Stomach smooth muscle (tissue), 2 donors: Measurements from ENCODE around the gene DOCK9.

ENCODE experiments used
- H3K27ac ChIP-seq: one replicate; pipeline ENCODE4 v1.7.0; 2013; ENCODE audit warnings: mild to moderate bottlenecking, low read length, inconsistent platforms
- H3K27me3 ChIP-seq, 2 donors: one replicate each; pipeline ENCODE4 v1.7.0; 2013; ENCODE audit warnings: low read length in 2 of 2; ENCODE audit not compliant: insufficient read depth in 2 of 2, control insufficient read depth in 1 of 2
- H3K36me3 ChIP-seq, 2 donors: one replicate each; pipeline ENCODE4 v1.7.0; 2013; ENCODE audit warnings: low read length in 2 of 2; ENCODE audit not compliant: control insufficient read depth in 2 of 2, insufficient read depth in 2 of 2
- H3K4me1 ChIP-seq: one replicate; pipeline ENCODE4 v1.7.0; 2013; ENCODE audit warnings: low read length; ENCODE audit not compliant: control insufficient read depth, insufficient read depth
- H3K4me3 ChIP-seq, 2 donors: one replicate each; pipeline ENCODE4 v1.7.0; 2013; ENCODE audit warnings: low read length in 2 of 2
- H3K9ac ChIP-seq, 2 donors: one replicate each; pipeline ENCODE4 v1.7.0; 2013; ENCODE audit warnings: low read length in 2 of 2, mild to moderate bottlenecking in 1 of 2
- H3K9me3 ChIP-seq, 2 donors: one replicate each; pipeline ENCODE4 v1.7.0; 2013; ENCODE audit warnings: low read length in 2 of 2; ENCODE audit not compliant: control insufficient read depth in 2 of 2
- donor health status: healthy.
- donor health status: Pancreatic carcinoma.

Gene DOCK9

GRCh38 chr13:98775844-98776598 lies 201.8 kb downstream of the DOCK9 start:
- H3K9me3 ChIP-seq: no peaks in the 10 kb centered on the region
- H3K27me3 ChIP-seq: peaks cover 0 to 4% of the 10 kb centered on the region in 2 donors
- no peaks in the 10 kb centered on the region for H3K36me3 ChIP-seq
- no peaks in the 10 kb centered on the region for H3K4me1 ChIP-seq
- no peak overlapping the region for H3K9ac ChIP-seq
- no peak overlapping the region for H3K4me3 ChIP-seq
- no peak overlapping the region for H3K27ac ChIP-seq

- Histone ChIP-seq H3K27me3 (peaks cover 0 to 2% of the 10 kb centered on the region in 2 donors), H3K4me3 (no peak overlapping the region), H3K9me3 (no peaks in the 10 kb centered on the region), H3K4me1 (no peaks in the 10 kb centered on the region), H3K36me3 (no peaks in the 10 kb centered on the region), H3K9ac (no peak overlapping the region), H3K27ac (no peak overlapping the region)
Measured at GRCh38 chr13:98775386-98775785, 202.5 kb downstream of the DOCK9 start.

- Histone ChIP-seq H3K9ac (no peak overlapping the region), H3K36me3 (no peaks in the 10 kb centered on the region), H3K4me3 (no peak overlapping the region), H3K9me3 (no peaks in the 10 kb centered on the region), H3K27ac (no peak overlapping the region), H3K4me1 (no peaks in the 10 kb centered on the region), H3K27me3 (peaks cover 0 to 2% of the 10 kb centered on the region in 2 donors)
Measured at GRCh38 chr13:98774776-98775175, 203.1 kb downstream of the DOCK9 start.

DNA sequence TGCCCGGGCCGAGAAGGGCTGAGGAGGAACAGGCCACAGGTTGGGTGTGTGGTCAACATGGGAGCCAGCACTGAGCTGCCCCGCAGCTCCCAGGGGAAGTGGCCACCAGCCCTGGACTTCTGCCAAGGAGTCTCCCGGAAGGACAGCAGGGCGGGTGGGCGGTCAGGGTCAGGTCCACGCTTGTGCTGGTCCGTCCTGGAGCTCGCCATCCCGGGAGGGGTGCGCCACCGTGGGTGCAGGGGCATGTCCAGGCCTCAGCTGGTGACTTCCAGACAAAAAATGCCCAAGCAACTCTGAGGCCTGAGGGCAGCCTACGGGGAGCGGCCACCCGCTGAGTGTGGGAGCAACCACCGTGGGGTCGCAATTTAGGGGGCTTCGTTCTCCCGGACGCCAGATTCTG lies 203.9 kb downstream of the DOCK9 start:
- no peak overlapping the region for H3K27ac ChIP-seq
- peaks cover 0 to 2% of the 10 kb centered on the region in 2 donors for H3K27me3 ChIP-seq
- H3K9ac ChIP-seq: no peak overlapping the region
- H3K4me3 ChIP-seq: no peak overlapping the region
- H3K9me3 ChIP-seq: no peaks in the 10 kb centered on the region
- no peaks in the 10 kb centered on the region for H3K4me1 ChIP-seq
- H3K36me3 ChIP-seq: no peaks in the 10 kb centered on the region

GRCh38 chr13:98772794-98773452 lies 204.9 kb downstream of the DOCK9 start:
- Histone ChIP-seq H3K9ac (no peak overlapping the region), H3K36me3 (no peaks in the 10 kb centered on the region), H3K27me3 (peaks cover 0 to 2% of the 10 kb centered on the region in 2 donors), H3K9me3 (no peaks in the 10 kb centered on the region), H3K4me1 (no peaks in the 10 kb centered on the region), H3K4me3 (no peak overlapping the region), H3K27ac (no peak overlapping the region)

GRCh38 chr13:98771838-98772611 lies 205.8 kb downstream of the DOCK9 start:
- Histone ChIP-seq H3K9ac (no peak overlapping the region), H3K4me1 (no peaks in the 10 kb centered on the region), H3K27ac (no peak overlapping the region), H3K27me3 (peaks cover 0 to 2% of the 10 kb centered on the region in 2 donors), H3K9me3 (no peaks in the 10 kb centered on the region), H3K4me3 (no peak overlapping the region), H3K36me3 (no peaks in the 10 kb centered on the region)

DNA sequence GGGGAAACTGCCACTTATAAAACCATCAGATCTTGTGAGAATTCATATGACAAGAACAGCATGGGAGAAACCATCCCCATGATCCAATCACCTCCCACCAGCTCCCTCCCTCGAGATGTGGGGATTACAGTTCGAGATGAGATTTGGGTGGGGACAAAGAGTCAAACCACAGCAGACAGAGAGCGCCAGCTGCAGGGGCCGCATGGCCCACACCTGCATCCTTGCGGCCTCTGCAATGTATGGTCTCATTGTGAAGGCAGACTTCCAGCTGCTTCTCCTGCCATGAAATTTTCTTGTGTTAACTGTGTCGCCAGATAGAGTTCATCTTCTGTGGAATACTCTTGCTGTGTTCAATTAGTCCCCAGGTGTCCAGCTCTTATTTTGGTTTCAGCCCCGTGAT lies 208.1 kb downstream of the DOCK9 start:
- H3K4me1 ChIP-seq: peaks cover 2% of the 10 kb centered on the region
- H3K36me3 ChIP-seq: no peaks in the 10 kb centered on the region
- H3K27ac ChIP-seq: no peak overlapping the region
- no peak overlapping the region for H3K9ac ChIP-seq
- no peaks in the 10 kb centered on the region for H3K9me3 ChIP-seq
- peaks cover 0 to 2% of the 10 kb centered on the region in 2 donors for H3K27me3 ChIP-seq
- no peak overlapping the region for H3K4me3 ChIP-seq

- Histone ChIP-seq H3K27ac (no peak overlapping the region), H3K9ac (no peak overlapping the region), H3K27me3 (peaks cover 0 to 2% of the 10 kb centered on the region in 2 donors), H3K9me3 (no peaks in the 10 kb centered on the region), H3K4me3 (no peak overlapping the region), H3K4me1 (peaks cover 2% of the 10 kb centered on the region), H3K36me3 (no peaks in the 10 kb centered on the region)
Measured at GRCh38 chr13:98768522-98768921, 209.3 kb downstream of the DOCK9 start.

DNA sequence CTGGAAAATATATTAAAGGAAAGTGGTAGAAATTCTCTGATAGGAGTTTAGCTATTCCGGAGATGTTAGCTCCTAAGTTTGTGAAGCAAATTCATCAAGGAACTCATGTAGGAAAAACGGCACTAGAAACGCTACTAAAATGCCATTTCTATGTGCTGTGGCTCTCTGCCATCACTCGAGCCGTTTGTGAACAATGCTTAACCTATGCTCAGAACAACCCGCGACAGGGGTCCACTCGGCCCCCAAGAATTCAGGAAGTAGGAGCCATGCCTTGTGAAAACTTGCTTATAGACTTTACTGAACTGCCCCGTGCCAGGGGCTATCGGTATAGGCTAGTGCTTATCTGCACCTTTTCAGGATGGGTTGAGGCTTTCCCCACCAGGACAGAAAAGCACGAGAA lies 211.2 kb downstream of the DOCK9 start:
- Histone ChIP-seq H3K9me3 (no peaks in the 10 kb centered on the region), H3K9ac (no peak overlapping the region), H3K4me3 (no peak overlapping the region), H3K36me3 (no peaks in the 10 kb centered on the region), H3K27me3 (peaks cover 0 to 4% of the 10 kb centered on the region in 2 donors), H3K27ac (no peak overlapping the region), H3K4me1 (peaks cover 8% of the 10 kb centered on the region)

DNA sequence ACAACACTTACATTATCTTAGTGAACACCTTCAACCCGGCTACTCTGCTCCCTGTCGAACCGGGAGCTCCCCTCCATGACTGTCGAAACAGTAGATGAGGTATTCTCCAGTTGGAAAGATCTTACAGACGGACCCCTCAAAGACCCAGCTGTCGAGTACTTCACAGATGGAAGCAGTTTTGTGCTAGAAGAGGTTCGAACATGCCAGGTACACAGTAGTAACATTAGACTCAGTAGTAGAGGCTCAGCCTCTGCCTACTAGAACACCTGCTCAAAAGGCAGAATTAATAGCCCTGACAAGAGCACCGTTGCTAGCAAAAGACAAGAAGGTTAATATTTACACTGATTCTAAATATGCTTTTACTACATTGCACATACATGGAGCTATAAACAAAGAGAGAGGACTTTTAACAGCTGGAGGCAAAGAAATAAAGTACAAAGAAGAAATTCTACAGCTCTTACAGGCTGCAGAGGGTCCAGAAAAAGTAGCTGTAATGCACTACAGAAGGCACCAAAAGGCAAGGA lies 211.8 kb downstream of the DOCK9 start:
- Histone ChIP-seq H3K9me3 (no peaks in the 10 kb centered on the region), H3K4me1 (peaks cover 8% of the 10 kb centered on the region), H3K9ac (no peak overlapping the region), H3K27ac (no peak overlapping the region), H3K36me3 (no peaks in the 10 kb centered on the region), H3K27me3 (peaks cover 0 to 2% of the 10 kb centered on the region in 2 donors), H3K4me3 (no peak overlapping the region)
